Kidney capillary endothelial cell (primary cell): ENCODE results near the gene MANSC1.
"Not testable (repeated sequence)": the region's sequence is repeated elsewhere in the genome, so short reads cannot be mapped to it uniquely, and the experiment has no call there.

Experiments
- DNase-seq: peaks from one replicate; pipeline ENCODE4 v3.0.0-alpha.2; 2018; ENCODE audit warnings: low spot score

Gene MANSC1

GRCh38 chr12:12323591-12323990, 26.5 kb downstream of the MANSC1 start:
- no peak for DNase-seq

GRCh38 chr12:12323118-12323517, 26.9 kb downstream of the MANSC1 start:
- DNase-seq: no peak

- no peak for DNase-seq
Observed at GRCh38 chr12:12319451-12320183, 30.4 kb downstream of the MANSC1 start.

GRCh38 chr12:12315838-12316237, 34.2 kb downstream of the MANSC1 start:
- DNase-seq: no peak

GRCh38 chr12:12310695-12311094, 39.3 kb downstream of the MANSC1 start:
- DNase-seq: not testable (repeated sequence)

- no peak for DNase-seq
Observed at GRCh38 chr12:12305568-12306300, 44.3 kb downstream of the MANSC1 start.

GRCh38 chr12:12302976-12303375, 47.1 kb downstream of the MANSC1 start:
- DNase-seq: no peak

- no peak for DNase-seq
Observed at GRCh38 chr12:12301122-12301521, 48.9 kb downstream of the MANSC1 start.

GRCh38 chr12:12297201-12297830, 52.7 kb downstream of the MANSC1 start:
- no peak for DNase-seq

GRCh38 chr12:12294215-12295005, 55.6 kb downstream of the MANSC1 start:
- no peak for DNase-seq

- no peak for DNase-seq
Observed at GRCh38 chr12:12290206-12290605, 59.8 kb downstream of the MANSC1 start.

GRCh38 chr12:12286441-12286840, 63.6 kb downstream of the MANSC1 start:
- no peak for DNase-seq

GRCh38 chr12:12282761-12283425, 67.1 kb downstream of the MANSC1 start:
- no peak for DNase-seq

- DNase-seq: no peak
Observed at GRCh38 chr12:12282202-12282601, 67.8 kb downstream of the MANSC1 start.

GRCh38 chr12:12281134-12281533, 68.9 kb downstream of the MANSC1 start:
- DNase-seq: no peak

GRCh38 chr12:12278899-12279298, 71.1 kb downstream of the MANSC1 start:
- DNase-seq: no peak
